Kidney (tissue), 14 donors: ENCODE results near the gene EFCAB6. TPM values are rescaled to one million over a fixed set of nuclear protein-coding genes. Genes with fewer than 3 reads are reported as not detected.

Experiments used
- DNase-seq, 5 donors: peaks; one replicate each; pipeline ENCODE4 v3.0.0-alpha.2; 2013 to 2020
- FAIRE-seq: peaks from 2 replicates; lab custom pipeline; 2012; peaks lifted over from hg19 to GRCh38; lab: Jason Lieb, UNC
- H3K27ac ChIP-seq, 2 donors: one replicate each; pipeline ENCODE4 v1.7.0; 2013; ENCODE audit warnings: low read depth in 2 of 2, low read length in 2 of 2, inconsistent platforms in 1 of 2
- H3K27me3 ChIP-seq: one replicate; pipeline ENCODE4 v1.7.1; 2013; ENCODE audit warnings: low read length, inconsistent platforms; ENCODE audit not compliant: control insufficient read depth, insufficient read depth
- H3K36me3 ChIP-seq, 3 donors: one replicate each; pipeline versions ENCODE4 v1.7.0 to v1.7.1; 2013; ENCODE audit warnings: low read length in 3 of 3, control low read depth in 1 of 3, inconsistent platforms in 1 of 3; ENCODE audit not compliant: insufficient read depth in 3 of 3, control insufficient read depth in 2 of 3
- H3K4me1 ChIP-seq, 3 donors: one replicate each; pipeline versions ENCODE4 v1.7.0 to v1.7.1; 2013; ENCODE audit warnings: low read length in 3 of 3, inconsistent platforms in 1 of 3, low read depth in 1 of 3; ENCODE audit not compliant: control insufficient read depth in 2 of 3, insufficient read depth in 2 of 3
- H3K4me3 ChIP-seq, 3 donors: one replicate each; pipeline versions ENCODE4 v1.7.0 to v1.8.1; 2013; ENCODE audit warnings: low read length in 3 of 3, control low read depth in 1 of 3, inconsistent platforms in 1 of 3
- H3K9ac ChIP-seq, 3 donors: one replicate each; pipeline versions ENCODE4 v1.7.0 to v1.7.1; 2013; ENCODE audit warnings: low read length in 3 of 3, control low read depth in 1 of 3, inconsistent platforms in 1 of 3
- H3K9me3 ChIP-seq, 3 donors: one replicate each; pipeline versions ENCODE4 v1.7.0 to v1.7.1; 2013; ENCODE audit warnings: low read length in 3 of 3, control low read depth in 1 of 3, inconsistent platforms in 1 of 3; ENCODE audit not compliant: control insufficient read depth in 2 of 3, insufficient read depth in 1 of 3
- CTCF ChIP-seq: IDR thresholded peaks from 3 replicates; pipeline ENCODE4 v1.5.1; 2012; ENCODE audit warnings: mild to moderate bottlenecking, moderate library complexity, borderline replicate concordance; ENCODE audit not compliant: insufficient read depth; ENCODE audit errors: extremely low read depth
- intact Hi-C: fragments of 100-400 bp; cut with DNase I; formaldehyde crosslinking; loops from one replicate; pipeline ENCODE4 v1.11.1; 2022
- polyA plus RNA-seq: library from polyadenylated mRNA; stranded (reverse); fragments of 350-450 nt; fragmentation: Illumina TruSeq; extraction: RNeasy Lipid Tissue Mini Kit (QIAGEN cat#74804); gene quantifications from one replicate; pipeline ENCODE4 v1.2.3, GENCODE V29; 2014; ENCODE audit warnings: low read depth, low replicate concordance; ENCODE audit not compliant: insufficient read depth
- total RNA-seq: library from RNA; stranded (reverse); fragmentation: NEBNext Ultra II Directional; extraction: Animal tissue kit (Norgen Biotek cat#: 25700); gene quantifications from one replicate; pipeline ENCODE4 v1.2.1, GENCODE V29; 2021
- donor health status: control.
- donor health status: control.
- donor health status: control.
- donor health status: control.
- donor health status: control.
- donor health status: DM: yes; HTN: yes; CAD: no.
- donor health status: Normal renal cell carcinoma (clear cell type).

The EFCAB6 gene
- total and polyA plus RNA-seq, 2 donors from 2014 or later = 1.5 to 11.8 TPM

GRCh38 chr22:43506487-43506886 lies 305.6 kb downstream of the EFCAB6 start:
- peaks cover 0 to 2% (median 0%) of the 10 kb centered on the region in 3 donors for H3K9me3 ChIP-seq
- H3K4me3 ChIP-seq = no peak overlapping the region
- no peak overlapping the region for H3K9ac ChIP-seq
- H3K27me3 ChIP-seq = no peaks in the 10 kb centered on the region
- no peak for TF ChIP-seq CTCF
- no peaks in the 10 kb centered on the region for H3K4me1 ChIP-seq
- DNase-seq (peak in 1 of 5 donors; percentile 31), FAIRE-seq (no peak)
- no peak overlapping the region for H3K27ac ChIP-seq
- H3K36me3 ChIP-seq = no peaks in the 10 kb centered on the region
- intact Hi-C loops = no loop called here

- FAIRE-seq = no peak
- H3K27ac ChIP-seq = no peak overlapping the region
- H3K4me3 ChIP-seq = no peak overlapping the region
- TF ChIP-seq CTCF = no peak
- DNase-seq = peak in 1 of 5 donors; percentile 16
- H3K9me3 ChIP-seq = peaks cover 0 to 2% (median 0%) of the 10 kb centered on the region in 3 donors
- H3K4me1 ChIP-seq = no peaks in the 10 kb centered on the region
- no peaks in the 10 kb centered on the region for H3K27me3 ChIP-seq
- no peaks in the 10 kb centered on the region for H3K36me3 ChIP-seq
- intact Hi-C loops = no loop called here
- H3K9ac ChIP-seq = no peak overlapping the region
These were observed 306.2 kb downstream of the EFCAB6 start for GRCh38 chr22:43505896-43506295.

GRCh38 chr22:43505423-43505822 lies 306.7 kb downstream of the EFCAB6 start:
- no peak overlapping the region for H3K9ac ChIP-seq
- peak in 1 of 5 donors; percentile 65 for DNase-seq
- intact Hi-C loops = no loop called here
- H3K9me3 ChIP-seq = peaks cover 0 to 2% (median 0%) of the 10 kb centered on the region in 3 donors
- no peak for FAIRE-seq
- H3K27ac ChIP-seq = no peak overlapping the region
- no peaks in the 10 kb centered on the region for H3K36me3 ChIP-seq
- H3K4me3 ChIP-seq = no peak overlapping the region
- H3K27me3 ChIP-seq = no peaks in the 10 kb centered on the region
- no peak for TF ChIP-seq CTCF
- H3K4me1 ChIP-seq = no peaks in the 10 kb centered on the region
